ENCODE results near the gene STK32B. TPM values are rescaled to one million over a fixed set of nuclear protein-coding genes. Genes with fewer than 3 reads are reported as not detected.

Gene STK32B
- polyA plus RNA-seq, 1 experiment, result 4.3 TPM

GRCh38 chr4:5184606-5185005 is 133.3 kb downstream of the STK32B start:
- ChIA-PET CTCF (no interaction called here), POLR2A (interaction anchor here (0.6 kb wide), 1 partner anchor 134 kb away, joined by 3 read pairs; no protein-coding TSS in a partner anchor)
- Histone ChIP-seq H3K9me3 (ENCODE audit: control insufficient read depth, insufficient read depth, low read length) (no peaks in the 10 kb centered on the region), H3K27ac (ENCODE audit: low read depth, low read length) (no peak overlapping the region), H3K4me3 (ENCODE audit: low read depth, low read length) (no peak overlapping the region), H3K27me3 (ENCODE audit: control insufficient read depth, insufficient read depth, low read length) (no peaks in the 10 kb centered on the region)
- no peak for DNase-seq (ENCODE audit: low read depth, low spot score)
- TF ChIP-seq CTCF (IDR thresholded peaks at IDR 0.05; ENCODE audit: low read depth, low read length), result no peak

GRCh38 chr4:5185551-5185950 is 134.3 kb downstream of the STK32B start:
- CTCF ChIA-PET, result no interaction called here
- Histone ChIP-seq H3K9me3 (ENCODE audit: control insufficient read depth, insufficient read depth, low read length) (no peaks in the 10 kb centered on the region), H3K4me3 (ENCODE audit: low read depth, low read length) (no peak overlapping the region), H3K27me3 (ENCODE audit: control insufficient read depth, insufficient read depth, low read length) (no peaks in the 10 kb centered on the region), H3K27ac (ENCODE audit: low read depth, low read length) (no peak overlapping the region)
- DNase-seq (ENCODE audit: low read depth, low spot score), result no peak
- no peak for TF ChIP-seq CTCF (IDR thresholded peaks at IDR 0.05; ENCODE audit: low read depth, low read length)
- POLR2A ChIA-PET, result no interaction called here

GRCh38 chr4:5186271-5187064 is 135.2 kb downstream of the STK32B start:
- Histone ChIP-seq H3K27ac (ENCODE audit: low read depth, low read length) (no peak overlapping the region), H3K9me3 (ENCODE audit: control insufficient read depth, insufficient read depth, low read length) (no peaks in the 10 kb centered on the region), H3K4me3 (ENCODE audit: low read depth, low read length) (no peak overlapping the region), H3K27me3 (ENCODE audit: control insufficient read depth, insufficient read depth, low read length) (no peaks in the 10 kb centered on the region)
- ChIA-PET POLR2A (no interaction called here), CTCF (interaction anchor here (1.7 kb wide), 1 partner anchor 11 kb away, joined by 3 read pairs; no protein-coding TSS in a partner anchor)
- no peak for DNase-seq (ENCODE audit: low read depth, low spot score)
- TF ChIP-seq CTCF (IDR thresholded peaks at IDR 0.05; ENCODE audit: low read depth, low read length), result no peak

DNA sequence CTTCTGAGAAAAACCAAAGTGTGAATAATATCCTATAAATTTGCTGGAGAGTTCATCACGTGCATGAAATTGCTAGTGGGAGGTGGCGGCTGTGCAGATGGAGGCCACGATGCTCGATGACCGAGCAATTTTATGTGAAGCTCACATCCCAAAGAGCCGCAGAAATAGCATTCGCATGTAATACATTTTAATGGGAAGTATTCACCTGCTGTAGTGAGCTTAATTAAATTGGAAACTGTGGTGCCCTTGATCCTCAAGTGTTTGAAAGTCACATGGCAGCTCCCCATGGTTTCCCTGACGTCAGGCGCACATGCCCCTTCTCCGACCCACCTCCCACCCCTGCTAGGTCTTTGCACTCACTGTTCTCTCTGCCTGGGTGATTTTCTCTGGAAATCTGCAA is 136.8 kb downstream of the STK32B start:
- H3K27me3 ChIP-seq (ENCODE audit: control insufficient read depth, insufficient read depth, low read length), result no peaks in the 10 kb centered on the region
- no peak overlapping the region for H3K4me3 ChIP-seq (ENCODE audit: low read depth, low read length)
- no peak for DNase-seq (ENCODE audit: low read depth, low spot score)
- H3K27ac ChIP-seq (ENCODE audit: low read depth, low read length), result no peak overlapping the region
- TF ChIP-seq CTCF (IDR thresholded peaks at IDR 0.05; ENCODE audit: low read depth, low read length), result no peak
- POLR2A ChIA-PET, result no interaction called here
- no peaks in the 10 kb centered on the region for H3K9me3 ChIP-seq (ENCODE audit: control insufficient read depth, insufficient read depth, low read length)
- CTCF ChIA-PET, result interaction anchor here (1.7 kb wide), 1 partner anchor 10 kb away, joined by 3 read pairs; no protein-coding TSS in a partner anchor

DNA sequence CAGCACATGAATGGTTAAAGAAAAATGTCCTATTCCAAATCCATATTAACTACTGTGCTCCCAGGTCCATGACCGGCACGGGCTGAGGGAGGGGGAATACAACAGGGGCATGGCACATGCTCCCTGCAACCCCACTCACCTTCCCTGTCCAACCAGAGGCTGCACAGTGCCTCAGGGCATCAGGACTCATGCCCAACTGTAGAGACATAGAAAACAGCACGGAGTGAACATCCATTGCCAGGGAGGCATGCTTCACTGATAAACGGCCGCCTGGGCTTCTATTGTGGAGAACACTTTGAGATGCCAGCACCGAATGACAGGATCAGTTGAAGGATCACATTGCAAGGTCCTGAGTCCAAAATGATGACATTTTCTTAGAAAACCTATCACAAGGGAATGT is 140.6 kb downstream of the STK32B start:
- ChIA-PET CTCF (no interaction called here), POLR2A (no interaction called here)
- no peak overlapping the region for H3K4me3 ChIP-seq (ENCODE audit: low read depth, low read length)
- no peaks in the 10 kb centered on the region for H3K9me3 ChIP-seq (ENCODE audit: control insufficient read depth, insufficient read depth, low read length)
- H3K27ac ChIP-seq (ENCODE audit: low read depth, low read length), result no peak overlapping the region
- no peaks in the 10 kb centered on the region for H3K27me3 ChIP-seq (ENCODE audit: control insufficient read depth, insufficient read depth, low read length)
- DNase-seq (ENCODE audit: low read depth, low spot score), result no peak
- no peak for TF ChIP-seq CTCF (IDR thresholded peaks at IDR 0.05; ENCODE audit: low read depth, low read length)

Measured in AG04450 (cell line).